HG02852 (cell line): ENCODE measurements around the gene TRPV3.
"Not testable (repeated sequence)": the region's sequence is repeated elsewhere in the genome, so short reads cannot be mapped to it uniquely, and the experiment has no call there.

Experiments
- ATAC-seq: cut with Tn5 transposase; IDR thresholded peaks from one replicate; pipeline ENCODE4 v1.9.1; 2021; ENCODE audit warnings: mild to moderate bottlenecking, moderate library complexity; ENCODE audit not compliant: unreplicated experiment

Gene TRPV3

DNA sequence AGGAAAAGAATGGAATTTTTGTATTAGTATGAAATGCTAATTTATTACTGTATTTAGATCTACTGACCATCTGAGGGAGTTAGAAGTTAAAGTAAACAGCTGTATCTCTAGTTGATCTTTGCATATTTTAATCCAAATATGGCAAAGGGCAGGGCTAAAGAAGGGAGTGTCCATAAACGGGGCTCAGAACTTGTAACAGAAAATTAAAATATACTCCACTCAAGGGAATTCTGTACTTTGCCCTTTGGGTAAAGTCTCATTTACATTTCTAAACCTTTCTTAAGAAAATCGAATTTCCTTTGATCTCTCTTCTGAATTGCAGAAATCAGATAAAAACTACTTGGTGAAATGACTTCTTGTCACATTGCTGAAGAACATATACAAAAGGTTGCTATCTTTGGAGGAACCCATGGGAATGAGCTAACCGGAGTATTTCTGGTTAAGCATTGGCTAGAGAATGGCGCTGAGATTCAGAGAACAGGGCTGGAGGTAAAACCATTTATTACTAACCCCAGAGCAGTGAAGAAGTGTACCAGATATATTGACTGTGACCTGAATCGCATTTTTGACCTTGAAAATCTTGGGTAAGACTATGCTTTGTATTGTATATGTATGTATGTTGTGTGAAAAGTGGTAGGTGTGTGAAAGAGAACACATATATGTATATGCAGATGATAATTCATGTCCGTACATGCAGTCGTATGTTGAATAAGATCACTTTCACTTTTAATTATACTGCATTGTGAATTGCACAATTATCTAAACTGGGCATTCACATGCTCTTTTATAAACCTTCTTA is 81.6 kb downstream of the TRPV3 start, which contains the start of gene ASPA:
Gene ASPA, plus strand, starts transcription at position 186 of the 799 bp plus-strand sequence. Its CDS starts 163 bp downstream, at position 349.
- no peak for ATAC-seq

DNA sequence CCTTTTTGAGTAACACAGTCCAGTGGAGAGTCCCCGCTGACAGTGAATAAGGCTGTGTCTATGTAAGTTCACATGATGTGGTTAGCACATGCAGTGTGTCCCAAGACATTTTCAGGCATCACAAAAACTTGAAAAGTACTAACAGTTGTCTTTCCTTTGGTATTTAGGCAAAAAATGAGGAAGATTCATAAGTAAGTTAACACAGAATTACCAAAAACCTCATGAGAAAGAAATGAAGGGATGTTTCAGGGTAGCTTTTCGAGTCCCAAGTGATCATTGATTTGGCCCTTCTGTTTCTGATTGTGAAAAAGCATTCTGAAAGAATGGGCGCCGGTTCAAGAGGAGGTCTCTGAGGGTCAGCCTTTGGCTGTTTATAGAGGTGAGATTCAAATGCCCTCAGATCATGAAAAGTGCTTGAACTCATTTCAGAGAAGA is 82.3 kb downstream of the TRPV3 start:
- no peak for ATAC-seq

DNA sequence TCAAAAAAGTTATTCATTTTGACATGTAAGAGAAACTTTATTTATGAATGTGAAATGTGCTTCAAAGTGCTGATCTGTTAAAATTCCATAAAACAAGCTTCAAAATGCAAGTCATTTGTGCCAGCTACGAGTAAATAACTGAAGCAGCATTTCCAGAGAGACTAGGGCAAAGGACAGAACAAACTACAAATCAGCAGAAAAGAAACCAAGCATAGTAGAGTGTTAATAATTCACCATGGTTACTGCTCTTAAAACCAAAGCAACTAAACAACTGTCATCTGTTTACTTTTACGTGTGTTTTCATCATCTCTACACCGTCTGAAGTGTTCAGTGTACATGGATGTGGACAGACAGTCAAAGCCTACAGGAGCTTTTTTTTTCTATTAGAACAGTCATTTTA is 83.4 kb downstream of the TRPV3 start:
- no peak for ATAC-seq

DNA sequence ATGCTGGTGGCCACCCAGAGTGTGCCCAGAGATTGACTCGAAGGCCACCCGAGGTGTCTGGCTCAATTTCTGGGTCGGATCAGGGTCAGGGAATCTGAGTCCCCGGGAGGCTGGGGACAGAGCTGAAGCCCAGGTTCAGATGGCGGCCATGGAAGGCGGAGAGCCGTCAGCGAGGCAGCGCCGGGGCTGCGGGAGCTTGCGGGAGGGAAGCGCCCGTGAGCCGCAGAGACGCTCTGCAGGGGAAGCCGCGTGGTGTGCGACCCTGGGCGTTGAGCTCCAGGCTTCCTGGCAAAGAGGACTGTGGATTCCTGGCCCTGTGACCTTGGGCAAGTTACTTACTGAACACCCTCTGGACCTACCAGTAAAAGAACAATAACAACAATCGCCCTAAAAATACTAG is 85.5 kb downstream of the TRPV3 start:
- ATAC-seq: no peak

DNA sequence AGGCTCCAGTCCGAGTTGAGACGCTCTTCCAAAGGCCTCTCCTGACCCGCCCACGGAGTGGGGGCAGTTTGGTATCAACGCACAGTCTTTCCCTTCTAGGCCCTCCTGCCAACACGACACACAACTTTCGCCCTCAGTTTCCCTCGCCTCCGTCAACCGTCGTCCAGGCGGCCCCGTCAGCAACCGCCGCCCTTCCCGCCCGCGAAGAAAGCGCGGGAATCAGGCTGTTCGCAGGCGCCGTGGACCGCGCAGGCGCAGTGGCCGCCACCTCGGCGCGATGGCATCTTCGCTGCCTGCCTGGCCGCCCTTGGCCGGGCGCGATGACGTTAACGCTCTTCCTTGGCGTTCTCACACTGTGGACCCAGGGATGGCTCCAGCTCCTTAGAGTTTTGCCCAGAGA is 86.0 kb downstream of the TRPV3 start, which contains the start of gene SPATA22:
Gene SPATA22, minus strand, starts transcription at position 221 of the 400 bp plus-strand sequence. CDS start 2,494 bp downstream, outside the sequence.
- ATAC-seq: no peak

DNA sequence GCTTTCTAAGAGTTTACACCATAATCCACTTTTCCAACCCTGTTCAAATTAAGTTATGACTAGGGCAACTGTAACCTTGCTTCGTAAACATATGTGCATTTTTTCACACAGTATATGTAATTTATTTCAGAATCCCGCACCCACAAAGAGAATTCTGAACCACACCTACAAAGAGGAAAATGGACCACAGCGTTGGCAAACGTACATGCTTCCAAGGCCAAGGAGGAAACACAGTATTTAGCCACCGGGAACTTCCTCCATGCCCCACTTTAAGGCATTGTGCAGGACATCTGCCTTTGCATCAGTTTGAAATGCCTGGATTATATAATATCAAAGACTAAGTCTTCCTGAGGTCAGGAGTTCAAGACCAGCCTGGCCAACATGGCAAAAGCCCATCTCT is 88.1 kb downstream of the TRPV3 start:
- ATAC-seq: no peak

DNA sequence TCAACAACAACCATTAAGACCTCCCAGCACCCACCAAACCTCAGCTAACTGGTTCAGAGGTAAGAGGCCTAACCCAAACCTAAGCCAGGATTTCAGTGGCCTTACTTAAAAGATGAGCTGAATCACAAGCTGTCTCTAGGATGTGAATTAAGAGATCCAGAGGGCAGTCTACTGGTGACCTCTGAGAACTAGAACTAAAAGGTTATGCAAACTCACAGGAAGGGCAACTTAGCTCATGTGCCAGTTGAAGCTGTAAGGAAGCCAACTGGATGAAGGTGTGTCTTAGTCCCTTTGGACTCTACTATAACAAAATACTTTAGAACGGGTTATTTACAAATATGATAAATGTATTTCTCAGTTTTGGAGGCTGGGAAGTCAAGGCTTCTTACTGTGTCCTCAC is 91.3 kb downstream of the TRPV3 start:
- ATAC-seq: not testable (repeated sequence)
